ENCODE measurements around the gene SEC16A. TPM values are rescaled to one million over a fixed set of nuclear protein-coding genes. Genes with fewer than 3 reads are reported as not detected.

Gene SEC16A
- total and polyA plus RNA-seq, 2 donors (not counting 3 experiments of a cell fraction or from before 2014, with no cell fraction given) = 34.5 to 80.6 TPM

- Histone ChIP-seq H3K4me2 (ENCODE audit: insufficient read depth, low read length) (no peak overlapping the region), H3K4me1 (ENCODE audit: control insufficient read depth, extremely low read depth, insufficient read depth, low read length) (peaks cover 8% of the 10 kb centered on the region), H3K27ac (ENCODE audit: insufficient read depth, low read depth, low read length) (no peak overlapping the region), H3K36me3 (ENCODE audit: control insufficient read depth in 2 of 2, extremely low read depth in 1 of 2, insufficient read depth in 2 of 2, low read length in 2 of 2) (no peaks in the 10 kb centered on the region), H3K9me1 (replicated peaks; ENCODE audit: control insufficient read depth, extremely low read depth, insufficient read depth, low read length) (no peaks in the 10 kb centered on the region), H3K9ac (replicated peaks; ENCODE audit: extremely low read depth, insufficient read depth, low read length) (no peak overlapping the region), H3K9me3 (replicated peaks; ENCODE audit: control insufficient read depth, insufficient read depth, low read length) (no peaks in the 10 kb centered on the region), H3K27me3 (ENCODE audit: control insufficient read depth in 2 of 2, insufficient read depth in 2 of 2, low read length in 2 of 2) (no peaks in the 10 kb centered on the region), H4K20me1 (replicated peaks; ENCODE audit: control insufficient read depth, extremely low read depth, insufficient read depth, low read length) (no peaks in the 10 kb centered on the region), H3K79me2 (ENCODE audit: control insufficient read depth, insufficient read depth, low read length) (no peaks in the 10 kb centered on the region), H2AFZ (ENCODE audit: low read depth, low read length) (no peak overlapping the region), H3K4me3 (replicated peaks in 1 of 3; ENCODE audit: insufficient read depth in 1 of 3, low read depth in 1 of 3, low read length in 3 of 3) (no peak overlapping the region)
- ChIA-PET POLR2A (interaction anchor here (1.9 kb wide), 1 partner anchor 137 kb away, joined by 4 read pairs; no protein-coding TSS in a partner anchor), CTCF (interaction anchor here (0.6 to 8.5 kb wide), 14 partner anchors 9 to 239 kb away, joined by 3 to 261 read pairs (median 4); partner anchors contain the start of gene NOTCH1)
- intact Hi-C loops (cut with micrococcal nuclease) (loop anchor here (1.0 kb wide), 1 partner anchor 137 kb away; no protein-coding TSS in a partner anchor), dilution Hi-C loops (cut with MboI; ENCODE audit: extremely low pct_ligation_motif_present, low sequenced_read_pairs) (loop anchor here (10.0 kb wide), 1 partner anchor 66 kb away; no protein-coding TSS in a partner anchor)
- TF ChIP-seq, protein P1, sequence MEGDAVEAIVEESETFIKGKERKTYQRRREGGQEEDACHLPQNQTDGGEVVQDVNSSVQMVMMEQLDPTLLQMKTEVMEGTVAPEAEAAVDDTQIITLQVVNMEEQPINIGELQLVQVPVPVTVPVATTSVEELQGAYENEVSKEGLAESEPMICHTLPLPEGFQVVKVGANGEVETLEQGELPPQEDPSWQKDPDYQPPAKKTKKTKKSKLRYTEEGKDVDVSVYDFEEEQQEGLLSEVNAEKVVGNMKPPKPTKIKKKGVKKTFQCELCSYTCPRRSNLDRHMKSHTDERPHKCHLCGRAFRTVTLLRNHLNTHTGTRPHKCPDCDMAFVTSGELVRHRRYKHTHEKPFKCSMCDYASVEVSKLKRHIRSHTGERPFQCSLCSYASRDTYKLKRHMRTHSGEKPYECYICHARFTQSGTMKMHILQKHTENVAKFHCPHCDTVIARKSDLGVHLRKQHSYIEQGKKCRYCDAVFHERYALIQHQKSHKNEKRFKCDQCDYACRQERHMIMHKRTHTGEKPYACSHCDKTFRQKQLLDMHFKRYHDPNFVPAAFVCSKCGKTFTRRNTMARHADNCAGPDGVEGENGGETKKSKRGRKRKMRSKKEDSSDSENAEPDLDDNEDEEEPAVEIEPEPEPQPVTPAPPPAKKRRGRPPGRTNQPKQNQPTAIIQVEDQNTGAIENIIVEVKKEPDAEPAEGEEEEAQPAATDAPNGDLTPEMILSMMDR (IDR thresholded peaks at IDR 0.05; ENCODE audit: extremely low read depth in 1 of 2, insufficient read depth in 1 of 2, low read depth in 1 of 2, low read length in 2 of 2) = peak; percentile 88 to 97
- TF ChIP-seq MAX (IDR thresholded peaks at IDR 0.05; ENCODE audit: insufficient read depth, insufficient read length) = no peak
- peak; percentile 54 for DNase-seq (ENCODE audit: low read depth, low spot score)
- no TSS peak for BruUV-seq (replicated peaks)
- peak; percentile 80 for FAIRE-seq
Measured at GRCh38 chr9:136488247-136489214, 5.7 kb upstream of the SEC16A start.

Data from endothelial cell of umbilical vein (primary cell).